HTERT RPE-1 (cell line): ENCODE results near the gene ZNF669.

Experiments used
- in situ Hi-C: fragments of 300-500 bp; cut with MboI; formaldehyde crosslinking; loops from 4 replicates; pipeline ENCODE4 v1.14.3; 2020; ENCODE audit warnings: low sequenced_read_pairs

Gene ZNF669

DNA sequence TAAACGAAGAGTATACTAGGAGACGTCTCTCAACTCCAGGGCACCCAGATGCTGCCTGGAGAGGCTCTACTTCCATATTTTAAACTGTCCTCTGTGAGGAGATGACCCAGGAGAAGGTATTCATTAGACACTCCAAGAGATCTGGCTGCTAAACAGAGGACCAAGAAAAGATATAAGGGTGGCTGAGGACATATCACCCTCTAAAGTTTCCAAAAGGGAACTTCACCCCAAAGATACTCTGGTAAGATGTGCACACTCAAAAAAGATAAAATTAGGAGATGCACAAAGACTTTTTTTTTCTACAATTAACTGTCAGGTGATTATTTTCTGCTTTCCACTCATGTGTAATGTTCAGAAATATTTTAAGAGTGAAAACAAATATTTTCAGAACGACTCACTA lies 26.9 kb downstream of the ZNF669 start:
- in situ Hi-C loops, result no loop called here

DNA sequence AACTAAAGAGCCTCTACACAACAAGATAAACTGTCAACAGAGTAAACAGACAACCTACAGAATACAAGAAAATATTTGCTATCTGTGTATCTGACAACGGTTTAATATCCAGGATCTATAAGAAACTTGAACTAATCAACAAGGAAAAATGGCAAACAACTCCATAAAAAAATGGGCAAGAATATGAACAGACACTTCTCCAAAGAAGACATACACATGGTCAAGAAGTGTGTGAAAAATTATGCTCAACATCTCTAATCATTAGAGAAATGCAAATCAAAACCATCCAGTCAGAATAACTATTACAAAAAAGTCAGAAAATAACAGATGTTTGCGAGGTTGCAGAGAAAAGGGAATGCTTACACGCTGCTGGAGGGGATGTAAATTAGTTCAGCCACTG lies 33.5 kb downstream of the ZNF669 start:
- in situ Hi-C loops, result no loop called here

- in situ Hi-C loops, result no loop called here
Observed at GRCh38 chr1:247064304-247064703, 39.9 kb downstream of the ZNF669 start.

DNA sequence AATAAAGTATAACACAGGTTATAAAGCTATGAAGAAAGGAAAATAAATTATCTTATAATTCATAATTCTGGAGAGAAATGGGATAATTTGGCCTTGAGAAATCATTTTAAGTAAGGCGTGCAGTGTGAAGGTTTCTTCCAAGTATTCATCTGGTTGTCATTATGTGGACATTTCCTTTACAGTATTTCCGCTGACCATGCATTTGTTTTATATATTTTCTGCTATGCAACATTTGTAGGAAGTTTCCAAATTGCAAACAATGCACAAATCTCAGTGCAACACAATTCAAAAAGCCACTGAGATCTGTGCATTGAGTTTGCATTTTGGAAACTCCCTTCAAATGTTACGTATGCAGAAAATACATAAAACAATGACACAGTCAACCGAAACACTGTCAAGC lies 43.4 kb downstream of the ZNF669 start:
- in situ Hi-C loops, result no loop called here

DNA sequence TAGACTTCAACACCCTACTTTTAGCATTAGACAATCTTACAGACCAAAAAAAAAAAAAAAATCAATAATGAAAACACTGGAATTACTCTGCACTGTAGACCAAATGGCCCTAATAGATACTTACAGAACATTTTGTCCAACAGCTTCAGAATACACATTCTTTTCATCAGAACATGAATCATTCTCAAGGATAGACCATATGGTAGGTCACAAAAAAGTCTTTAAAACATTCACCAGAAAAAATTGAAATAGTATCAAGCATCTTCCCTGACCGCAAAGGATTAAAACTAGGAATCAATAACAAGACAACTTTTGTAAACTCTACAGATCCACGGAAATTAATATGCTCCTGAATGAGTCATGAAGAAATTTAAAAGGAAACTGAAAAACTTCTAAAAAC lies 48.1 kb downstream of the ZNF669 start:
- in situ Hi-C loops, result no loop called here

DNA sequence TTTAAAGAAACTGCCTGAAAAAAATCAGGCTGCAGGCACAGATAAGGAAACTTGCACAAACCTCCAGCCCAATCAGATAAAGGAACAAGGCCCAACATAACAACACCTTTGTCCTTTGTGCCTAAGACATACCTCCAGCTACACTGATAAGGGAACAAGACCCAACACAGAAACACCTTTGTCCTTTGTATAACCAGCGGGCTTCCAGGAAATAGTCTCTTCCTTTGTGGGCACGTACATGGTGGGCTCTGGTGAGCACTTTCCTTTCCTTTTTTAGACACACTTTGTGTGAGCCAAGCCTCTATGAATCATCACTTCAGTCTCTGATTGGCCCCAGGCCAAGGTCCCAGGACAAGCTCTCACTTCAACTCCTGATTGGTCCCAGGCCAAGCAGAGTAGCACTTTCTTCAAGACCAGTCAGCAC lies 49.2 kb downstream of the ZNF669 start:
- in situ Hi-C loops, result no loop called here
